ENCODE results near the gene AHNAK.

- TF ChIP-seq EZH2 (IDR thresholded peaks at IDR 0.05; ENCODE audit: low read length, missing control alignments) (no peak), CTCF (conservative IDR thresholded peaks at IDR 0.05 in 1 of 2, IDR thresholded peaks at IDR 0.05 in 1 of 2; ENCODE audit: low read depth in 1 of 2, low read length in 2 of 2) (no peak)
Observed at GRCh38 chr11:62498031-62498430, 48.6 kb downstream of the AHNAK start.

Measured in fibroblast of lung (primary cell).